GM12872 (cell line): ENCODE measurements around the gene STRA6.

Experiments
- TF ChIP-seq, protein P1 (sequence below): IDR thresholded peaks from 3 replicates; pipeline ENCODE4 v1.5.1; 2011; ENCODE audit warnings: low read depth, mild to moderate bottlenecking, low read length, moderate library complexity; ENCODE audit not compliant: insufficient read depth

Gene STRA6

DNA sequence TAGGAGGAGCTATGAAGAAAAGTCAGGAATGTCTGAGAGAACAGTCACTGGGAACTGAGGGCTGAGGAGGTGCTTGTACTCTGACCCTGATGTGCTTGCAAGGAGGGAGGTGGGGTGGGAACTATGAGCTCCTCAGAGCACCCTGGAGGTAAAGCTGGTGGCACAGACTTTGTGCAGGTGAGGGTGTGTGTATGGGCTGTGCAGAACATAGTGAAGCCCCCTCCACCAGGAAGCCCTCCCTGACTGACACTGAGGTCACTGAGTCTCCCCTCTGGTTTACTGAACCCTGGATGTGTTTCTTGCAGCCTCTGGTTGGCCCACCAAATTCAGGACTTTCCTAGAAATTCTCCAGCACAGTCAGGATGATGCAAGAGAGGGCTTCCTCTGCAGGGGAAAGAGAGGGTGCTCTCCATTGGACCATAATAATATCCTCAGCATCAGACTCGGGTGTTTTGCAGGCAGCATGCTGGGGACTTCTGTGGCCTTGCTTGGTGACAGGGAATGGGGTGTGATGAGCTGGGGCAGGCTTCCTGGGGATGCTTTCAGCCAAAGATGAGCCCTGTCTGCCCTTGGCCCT, 30.5 kb downstream of the STRA6 start:
- TF ChIP-seq, protein P1, sequence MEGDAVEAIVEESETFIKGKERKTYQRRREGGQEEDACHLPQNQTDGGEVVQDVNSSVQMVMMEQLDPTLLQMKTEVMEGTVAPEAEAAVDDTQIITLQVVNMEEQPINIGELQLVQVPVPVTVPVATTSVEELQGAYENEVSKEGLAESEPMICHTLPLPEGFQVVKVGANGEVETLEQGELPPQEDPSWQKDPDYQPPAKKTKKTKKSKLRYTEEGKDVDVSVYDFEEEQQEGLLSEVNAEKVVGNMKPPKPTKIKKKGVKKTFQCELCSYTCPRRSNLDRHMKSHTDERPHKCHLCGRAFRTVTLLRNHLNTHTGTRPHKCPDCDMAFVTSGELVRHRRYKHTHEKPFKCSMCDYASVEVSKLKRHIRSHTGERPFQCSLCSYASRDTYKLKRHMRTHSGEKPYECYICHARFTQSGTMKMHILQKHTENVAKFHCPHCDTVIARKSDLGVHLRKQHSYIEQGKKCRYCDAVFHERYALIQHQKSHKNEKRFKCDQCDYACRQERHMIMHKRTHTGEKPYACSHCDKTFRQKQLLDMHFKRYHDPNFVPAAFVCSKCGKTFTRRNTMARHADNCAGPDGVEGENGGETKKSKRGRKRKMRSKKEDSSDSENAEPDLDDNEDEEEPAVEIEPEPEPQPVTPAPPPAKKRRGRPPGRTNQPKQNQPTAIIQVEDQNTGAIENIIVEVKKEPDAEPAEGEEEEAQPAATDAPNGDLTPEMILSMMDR = no peak

DNA sequence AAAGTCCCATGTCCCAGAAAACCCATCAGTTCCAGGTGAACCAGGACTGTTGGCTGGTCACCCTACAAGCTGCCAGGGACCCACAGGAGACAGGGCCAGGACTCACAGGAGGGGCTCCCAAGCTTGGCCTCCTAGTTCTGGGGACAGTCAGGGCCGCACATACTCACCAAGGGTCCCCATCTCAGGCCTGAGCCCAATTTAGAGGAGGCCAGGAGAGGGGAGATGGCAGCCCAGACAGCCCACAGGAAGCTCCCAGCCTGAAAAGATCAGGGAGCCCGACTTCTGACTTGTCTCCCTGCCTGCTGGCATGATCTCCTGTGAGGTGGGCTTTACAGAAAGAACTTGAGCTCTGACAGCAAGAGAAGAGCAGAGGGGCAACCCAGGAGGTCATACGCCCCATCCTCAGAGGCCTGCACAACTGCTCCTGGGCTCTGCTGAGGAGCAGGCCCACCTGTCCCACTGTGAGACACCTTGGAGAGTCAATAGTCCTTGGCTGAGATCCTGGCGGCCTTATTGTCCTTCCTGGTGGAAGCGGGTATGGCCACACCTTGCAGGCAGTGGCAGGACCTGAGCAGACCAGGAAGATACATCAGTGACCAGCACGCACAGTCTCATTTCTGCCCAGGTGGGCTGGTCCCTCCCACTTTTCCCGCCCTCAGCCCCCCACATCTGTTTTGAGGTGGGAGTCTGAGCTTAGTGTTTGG, 31.6 kb downstream of the STRA6 start:
- TF ChIP-seq, protein P1 = no peak

DNA sequence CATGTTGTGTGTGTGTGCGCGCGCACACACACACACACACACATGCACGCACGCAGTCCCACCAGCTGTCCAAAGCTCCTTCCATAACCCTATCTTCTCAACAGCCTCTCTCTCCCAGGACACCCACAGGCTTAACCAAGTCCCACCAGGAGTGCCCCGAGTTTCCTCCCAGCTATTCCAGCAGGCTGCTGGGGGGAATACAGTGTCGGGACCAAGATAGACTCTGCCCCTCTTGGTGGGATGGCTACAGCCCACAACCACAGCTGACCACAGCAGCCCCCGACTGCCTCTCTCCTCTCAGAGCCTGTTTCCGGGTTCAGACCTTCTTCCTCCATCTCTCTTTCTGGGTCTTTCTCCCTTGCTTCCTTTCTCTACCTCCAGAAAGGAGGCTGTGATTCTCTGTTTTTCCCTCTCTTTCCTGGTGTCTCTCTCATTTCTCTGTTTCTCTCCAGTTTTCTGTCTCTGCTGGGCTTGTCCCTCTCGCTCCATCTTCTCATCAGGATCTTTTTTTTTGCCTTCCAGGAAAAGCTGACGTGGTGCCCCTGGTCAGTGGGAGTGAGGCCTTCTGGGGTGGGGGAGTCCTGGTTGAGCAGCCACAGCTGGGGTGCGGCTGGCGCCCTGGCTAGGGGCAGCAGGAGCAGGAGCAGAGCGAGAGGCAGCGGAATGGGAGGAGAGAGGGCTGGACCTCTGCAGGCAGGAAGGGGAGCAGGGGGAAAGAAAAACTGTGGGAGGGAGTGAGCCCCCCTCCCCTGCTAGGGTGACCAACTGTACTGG, 32.3 kb downstream of the STRA6 start:
- TF ChIP-seq, protein P1 = no peak

DNA sequence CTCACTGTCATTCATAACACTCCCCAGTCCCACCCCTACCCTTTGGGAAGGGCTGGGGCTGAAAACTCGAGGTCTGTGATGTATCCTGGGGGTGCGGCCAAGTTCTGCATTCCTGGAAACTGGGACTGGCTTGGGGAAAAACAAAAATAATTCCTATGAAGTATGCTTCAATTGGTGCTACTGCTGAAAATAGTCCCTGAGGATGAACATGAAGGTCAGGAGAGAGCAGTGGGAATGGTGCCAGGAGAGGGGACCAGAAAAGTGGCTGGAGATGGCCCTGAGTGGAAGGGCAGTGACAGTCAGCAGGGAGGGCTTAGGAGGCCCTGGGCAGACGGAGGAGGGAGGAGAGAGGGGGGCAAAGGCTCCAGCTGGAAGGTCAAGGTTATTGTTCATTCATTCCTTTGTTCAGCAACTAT, 33.9 kb downstream of the STRA6 start:
- TF ChIP-seq, protein P1 = no peak

DNA sequence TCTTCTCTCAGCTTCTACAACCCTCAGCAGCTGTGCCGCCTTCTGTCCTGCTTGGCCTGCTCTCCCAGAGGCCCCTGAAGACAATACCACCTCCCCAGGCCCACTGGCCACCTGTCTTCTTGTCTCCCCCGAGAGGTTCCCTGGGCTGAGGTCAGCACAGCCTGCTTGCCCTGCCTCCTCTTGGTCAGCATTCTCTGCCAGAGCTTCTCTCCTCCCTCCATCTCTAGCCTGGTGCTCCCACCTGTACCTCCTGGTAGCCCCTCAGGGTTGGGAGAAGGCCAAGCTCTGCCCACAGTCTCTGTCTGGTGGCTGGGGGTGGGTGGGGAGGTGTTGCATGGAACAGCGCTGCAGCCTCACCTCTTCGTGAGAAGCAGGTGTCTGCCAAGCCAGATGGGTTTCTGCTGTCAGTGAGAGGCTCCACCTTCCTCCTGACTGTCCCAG, 34.7 kb downstream of the STRA6 start:
- TF ChIP-seq, protein P1 = no peak

DNA sequence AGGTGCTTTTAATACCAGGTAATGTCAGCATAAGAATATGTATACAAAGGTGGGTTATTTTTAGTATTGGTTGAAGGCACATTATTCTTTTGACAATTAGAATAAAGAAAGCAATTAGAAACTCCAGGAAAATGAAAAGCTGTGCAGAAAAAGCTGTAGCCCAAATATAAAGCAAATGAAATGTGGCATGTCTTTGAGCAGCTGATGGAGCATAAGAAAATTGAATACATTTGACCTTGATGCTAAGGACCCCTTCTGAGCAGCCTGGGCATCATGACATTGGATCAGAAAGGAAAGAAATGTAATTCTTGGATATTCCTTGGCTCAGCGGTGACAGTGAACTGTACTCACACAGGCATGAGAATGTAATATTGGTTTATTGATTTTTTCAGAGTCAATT, 37.1 kb downstream of the STRA6 start:
- TF ChIP-seq, protein P1 = no peak

DNA sequence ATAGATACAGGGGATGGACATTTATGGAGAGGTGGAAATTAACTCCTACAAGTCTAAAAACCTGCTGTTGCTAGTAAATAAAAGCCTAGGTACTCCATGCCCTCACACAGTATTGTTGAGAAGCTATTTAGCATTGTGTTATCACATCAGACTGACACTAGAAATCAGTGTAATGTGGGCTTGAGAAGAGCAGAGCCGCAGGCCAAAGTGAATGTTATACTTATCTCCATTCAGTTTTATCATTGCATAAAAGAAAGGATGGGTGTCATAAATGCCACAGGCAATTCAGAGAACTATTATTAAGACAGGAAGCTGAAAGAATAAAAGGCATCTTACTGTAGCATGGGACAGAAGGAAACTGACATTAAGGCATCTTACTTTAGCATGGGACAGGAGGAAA, 42.8 kb downstream of the STRA6 start:
- TF ChIP-seq, protein P1 = no peak
